GM21717 (cell line): ENCODE measurements around the gene MINK1.

Source experiments
- ATAC-seq: cut with Tn5 transposase; IDR thresholded peaks from one replicate; pipeline ENCODE4 v1.9.1; 2021; ENCODE audit warnings: mild to moderate bottlenecking, moderate library complexity; ENCODE audit not compliant: unreplicated experiment

The MINK1 gene

GRCh38 chr17:4810696-4811290, 22.3 kb upstream of the MINK1 start:
- no peak for ATAC-seq

- ATAC-seq, result no peak
These were observed 21.7 kb upstream of the MINK1 start for GRCh38 chr17:4811471-4811870.

- ATAC-seq, result no peak
These were observed 20.4 kb upstream of the MINK1 start for GRCh38 chr17:4812690-4813089.

GRCh38 chr17:4815043-4815675, 18.0 kb upstream of the MINK1 start:
- no peak for ATAC-seq

GRCh38 chr17:4816826-4817225, 16.3 kb upstream of the MINK1 start:
- no peak for ATAC-seq

- no peak for ATAC-seq
These were observed 14.9 kb upstream of the MINK1 start for GRCh38 chr17:4818276-4818675.

- ATAC-seq, result no peak
These were observed 10.3 kb upstream of the MINK1 start for GRCh38 chr17:4822835-4823234.

GRCh38 chr17:4823373-4824089, 9.6 kb upstream of the MINK1 start:
- ATAC-seq, result no peak

- no peak for ATAC-seq
These were observed 5.7 kb upstream of the MINK1 start for GRCh38 chr17:4827399-4827798.

GRCh38 chr17:4832829-4833177, 337 bp upstream of the MINK1 start:
- peak; percentile 2 for ATAC-seq

GRCh38 chr17:4833941-4834680, 971 bp downstream of the MINK1 start:
- no peak for ATAC-seq

GRCh38 chr17:4834681-4835020, 1.5 kb downstream of the MINK1 start:
- no peak for ATAC-seq

- ATAC-seq, result no peak
These were observed 3.1 kb downstream of the MINK1 start for GRCh38 chr17:4836221-4836620.

GRCh38 chr17:4837471-4838308, 4.5 kb downstream of the MINK1 start:
- ATAC-seq, result no peak

GRCh38 chr17:4838309-4838785, 5.2 kb downstream of the MINK1 start:
- ATAC-seq, result no peak

GRCh38 chr17:4839221-4839620, 6.1 kb downstream of the MINK1 start:
- no peak for ATAC-seq

GRCh38 chr17:4839965-4840892, 7.1 kb downstream of the MINK1 start:
- ATAC-seq, result no peak

- ATAC-seq, result no peak
These were observed 7.7 kb downstream of the MINK1 start for GRCh38 chr17:4840893-4841242.

- no peak for ATAC-seq
These were observed 9.2 kb downstream of the MINK1 start for GRCh38 chr17:4842376-4842775.
